ENCODE data around the gene SFMBT2.

SFMBT2 gene

GRCh38 chr10:7340179-7340874, 70.5 kb downstream of the SFMBT2 start:
- Histone ChIP-seq H3K4me3 (ENCODE audit: low read depth, low read length) (no peak overlapping the region), H3K36me3 (ENCODE audit: control insufficient read depth, insufficient read depth, low read length) (no peaks in the 10 kb centered on the region), H3K27ac (ENCODE audit: low read depth, low read length) (no peak overlapping the region), H3K9ac (ENCODE audit: low read depth, low read length) (no peak overlapping the region), H3K9me3 (ENCODE audit: control insufficient read depth, insufficient read depth, low read length) (no peaks in the 10 kb centered on the region; the same call in 1 of the 2 replicates), H3K27me3 (ENCODE audit: control insufficient read depth, insufficient read depth, low read length) (no peaks in the 10 kb centered on the region), H3K4me1 (ENCODE audit: control insufficient read depth, insufficient read depth, low read length) (peaks cover 7% of the 10 kb centered on the region; the same call in 1 of the 2 replicates)

GRCh38 chr10:7339510-7339909, 71.3 kb downstream of the SFMBT2 start:
- H3K27me3 ChIP-seq (ENCODE audit: control insufficient read depth, insufficient read depth, low read length), result no peaks in the 10 kb centered on the region
- no peaks in the 10 kb centered on the region for H3K36me3 ChIP-seq (ENCODE audit: control insufficient read depth, insufficient read depth, low read length)
- H3K4me3 ChIP-seq (ENCODE audit: low read depth, low read length), result no peak overlapping the region
- H3K27ac ChIP-seq (ENCODE audit: low read depth, low read length), result no peak overlapping the region
- no peak overlapping the region for H3K9ac ChIP-seq (ENCODE audit: low read depth, low read length)
- no peaks in the 10 kb centered on the region; the same call in 1 of the 2 replicates for H3K9me3 ChIP-seq (ENCODE audit: control insufficient read depth, insufficient read depth, low read length)
- H3K4me1 ChIP-seq (ENCODE audit: control insufficient read depth, insufficient read depth, low read length), result peaks cover 10% of the 10 kb centered on the region

- Histone ChIP-seq H3K36me3 (ENCODE audit: control insufficient read depth, insufficient read depth, low read length) (no peaks in the 10 kb centered on the region), H3K27me3 (ENCODE audit: control insufficient read depth, insufficient read depth, low read length) (no peaks in the 10 kb centered on the region), H3K9ac (ENCODE audit: low read depth, low read length) (no peak overlapping the region), H3K27ac (ENCODE audit: low read depth, low read length) (no peak overlapping the region), H3K4me3 (ENCODE audit: low read depth, low read length) (no peak overlapping the region), H3K9me3 (ENCODE audit: control insufficient read depth, insufficient read depth, low read length) (no peaks in the 10 kb centered on the region; the same call in 1 of the 2 replicates), H3K4me1 (ENCODE audit: control insufficient read depth, insufficient read depth, low read length) (peaks cover 18% of the 10 kb centered on the region)
Observed at GRCh38 chr10:7338469-7338868, 72.4 kb downstream of the SFMBT2 start.

DNA sequence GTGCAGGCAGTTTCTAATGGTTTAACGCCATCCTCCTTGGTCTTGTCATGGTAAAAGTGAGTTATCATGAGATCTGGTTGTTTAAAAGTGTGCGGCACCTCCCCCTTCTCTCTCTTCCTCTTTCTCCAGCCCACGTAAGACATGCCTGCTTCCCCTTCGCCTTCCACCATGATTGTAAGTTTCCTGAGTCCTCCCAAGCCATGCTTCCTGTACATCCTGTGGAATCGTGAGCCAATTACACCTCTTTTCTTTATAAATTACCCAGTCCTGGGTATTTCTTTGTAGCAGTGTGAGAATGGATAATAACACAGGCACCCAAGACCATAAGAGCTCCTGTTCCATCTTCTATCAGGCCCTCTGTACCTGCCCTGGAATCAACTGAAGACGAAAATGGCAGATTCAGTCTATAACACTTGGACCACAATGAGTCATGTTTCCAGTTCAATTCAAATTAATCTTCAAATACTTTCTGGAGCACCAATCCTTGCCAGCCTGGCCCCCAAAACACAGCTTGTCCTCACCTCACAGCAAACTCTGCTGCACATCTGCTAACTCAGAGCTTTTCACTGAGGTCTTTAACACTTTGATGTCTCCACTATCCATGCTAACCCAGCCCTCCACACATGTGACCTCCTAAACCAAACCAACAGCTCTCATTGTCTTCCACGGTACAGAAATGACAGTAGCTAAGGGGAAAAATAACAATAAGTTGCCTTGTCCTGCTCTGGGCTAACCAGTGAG, 73.2 kb downstream of the SFMBT2 start:
- H3K9me3 ChIP-seq (ENCODE audit: control insufficient read depth, insufficient read depth, low read length), result no peaks in the 10 kb centered on the region
- H3K4me1 ChIP-seq (ENCODE audit: control insufficient read depth, insufficient read depth, low read length), result peaks cover 18% of the 10 kb centered on the region
- no peak overlapping the region for H3K4me3 ChIP-seq (ENCODE audit: low read depth, low read length)
- no peak overlapping the region for H3K9ac ChIP-seq (ENCODE audit: low read depth, low read length)
- no peaks in the 10 kb centered on the region for H3K27me3 ChIP-seq (ENCODE audit: control insufficient read depth, insufficient read depth, low read length)
- no peak overlapping the region for H3K27ac ChIP-seq (ENCODE audit: low read depth, low read length)
- no peaks in the 10 kb centered on the region for H3K36me3 ChIP-seq (ENCODE audit: control insufficient read depth, insufficient read depth, low read length)

DNA sequence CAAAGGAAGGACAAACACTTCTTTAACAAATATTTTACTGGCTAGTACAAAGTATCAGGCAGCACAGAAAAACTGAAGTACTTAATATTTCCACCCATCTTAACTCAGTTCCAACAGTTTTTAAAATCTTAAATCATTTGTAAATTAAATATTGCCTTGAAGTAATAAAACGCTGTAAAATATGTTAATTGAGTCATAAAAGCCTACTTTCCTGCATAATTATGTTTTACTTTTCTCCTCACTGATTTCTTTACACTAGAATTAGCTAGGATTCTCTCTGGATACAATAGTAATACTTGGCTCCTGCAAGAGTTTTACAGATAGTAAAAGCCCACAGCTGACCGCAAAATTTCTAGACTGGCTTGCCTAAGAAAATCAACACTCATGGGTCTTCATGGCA, 74.9 kb downstream of the SFMBT2 start:
- Histone ChIP-seq H3K4me3 (ENCODE audit: low read depth, low read length) (no peak overlapping the region), H3K36me3 (ENCODE audit: control insufficient read depth, insufficient read depth, low read length) (no peaks in the 10 kb centered on the region)

DNA sequence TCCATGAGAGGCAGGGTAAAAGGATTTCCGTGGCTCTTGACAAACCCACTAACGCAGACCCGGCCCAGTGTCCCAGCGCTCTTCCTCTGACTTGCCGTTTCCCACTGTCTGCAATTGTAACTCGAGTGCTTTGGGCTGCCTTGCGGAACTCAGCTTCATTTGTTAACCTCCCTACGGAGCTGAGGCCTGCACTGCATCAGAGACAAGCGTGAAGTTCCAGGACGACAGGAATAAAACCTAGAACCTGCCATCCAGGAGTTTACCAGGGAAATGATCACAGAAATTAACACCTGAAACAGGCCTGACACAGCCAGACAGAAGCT, 76.2 kb downstream of the SFMBT2 start:
- Histone ChIP-seq H3K27me3 (ENCODE audit: control insufficient read depth, insufficient read depth, low read length) (no peaks in the 10 kb centered on the region), H3K27ac (ENCODE audit: low read depth, low read length) (no peak overlapping the region), H3K4me1 (ENCODE audit: control insufficient read depth, insufficient read depth, low read length) (peaks cover 12% of the 10 kb centered on the region), H3K4me3 (ENCODE audit: low read depth, low read length) (no peak overlapping the region), H3K9ac (ENCODE audit: low read depth, low read length) (no peak overlapping the region), H3K9me3 (ENCODE audit: control insufficient read depth, insufficient read depth, low read length) (no peaks in the 10 kb centered on the region), H3K36me3 (ENCODE audit: control insufficient read depth, insufficient read depth, low read length) (no peaks in the 10 kb centered on the region)

More for the DNA sequence above, 74.9 kb downstream of the SFMBT2 start:
- no peaks in the 10 kb centered on the region for H3K27me3 ChIP-seq (ENCODE audit: control insufficient read depth, insufficient read depth, low read length)
- H3K9me3 ChIP-seq (ENCODE audit: control insufficient read depth, insufficient read depth, low read length), result no peaks in the 10 kb centered on the region
- H3K9ac ChIP-seq (ENCODE audit: low read depth, low read length), result no peak overlapping the region
- no peak overlapping the region for H3K27ac ChIP-seq (ENCODE audit: low read depth, low read length)
- peaks cover 14% of the 10 kb centered on the region for H3K4me1 ChIP-seq (ENCODE audit: control insufficient read depth, insufficient read depth, low read length)

GRCh38 chr10:7333961-7334641, 76.7 kb downstream of the SFMBT2 start:
- Histone ChIP-seq H3K27ac (ENCODE audit: low read depth, low read length) (no peak overlapping the region), H3K4me3 (ENCODE audit: low read depth, low read length) (no peak overlapping the region), H3K9me3 (ENCODE audit: control insufficient read depth, insufficient read depth, low read length) (no peaks in the 10 kb centered on the region), H3K27me3 (ENCODE audit: control insufficient read depth, insufficient read depth, low read length) (no peaks in the 10 kb centered on the region), H3K36me3 (ENCODE audit: control insufficient read depth, insufficient read depth, low read length) (no peaks in the 10 kb centered on the region), H3K4me1 (ENCODE audit: control insufficient read depth, insufficient read depth, low read length) (peaks cover 12% of the 10 kb centered on the region), H3K9ac (ENCODE audit: low read depth, low read length) (no peak overlapping the region)

DNA sequence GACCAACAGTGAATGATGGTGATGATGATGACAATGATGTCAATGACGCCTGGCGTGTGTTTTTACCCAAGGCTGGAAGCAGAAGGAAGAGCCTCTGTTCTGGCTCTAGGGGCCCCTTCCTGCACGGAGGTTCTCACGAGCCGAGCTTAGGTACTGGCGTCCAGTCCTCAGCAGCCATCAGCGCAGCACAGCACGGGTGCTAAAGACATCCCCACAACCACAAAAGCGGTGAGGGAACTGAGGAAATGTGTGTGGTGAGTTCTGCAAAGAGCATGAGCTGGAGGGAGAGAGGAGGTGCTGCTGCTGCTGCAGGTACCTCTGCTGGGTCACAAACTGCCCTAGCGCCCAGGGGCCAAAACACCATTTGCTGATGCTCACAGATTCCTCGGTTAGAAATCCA, 81.6 kb downstream of the SFMBT2 start:
- H3K4me3 ChIP-seq (ENCODE audit: low read depth, low read length), result no peak overlapping the region
- H3K9me3 ChIP-seq (ENCODE audit: control insufficient read depth, insufficient read depth, low read length), result peaks cover 15% of the 10 kb centered on the region; the same call in 1 of the 2 replicates
- no peak overlapping the region for H3K9ac ChIP-seq (ENCODE audit: low read depth, low read length)
- no peaks in the 10 kb centered on the region for H3K36me3 ChIP-seq (ENCODE audit: control insufficient read depth, insufficient read depth, low read length)
- H3K27ac ChIP-seq (ENCODE audit: low read depth, low read length), result no peak overlapping the region
- peaks cover 5% of the 10 kb centered on the region; the same call in 1 of the 2 replicates for H3K4me1 ChIP-seq (ENCODE audit: control insufficient read depth, insufficient read depth, low read length)
- no peaks in the 10 kb centered on the region for H3K27me3 ChIP-seq (ENCODE audit: control insufficient read depth, insufficient read depth, low read length)

DNA sequence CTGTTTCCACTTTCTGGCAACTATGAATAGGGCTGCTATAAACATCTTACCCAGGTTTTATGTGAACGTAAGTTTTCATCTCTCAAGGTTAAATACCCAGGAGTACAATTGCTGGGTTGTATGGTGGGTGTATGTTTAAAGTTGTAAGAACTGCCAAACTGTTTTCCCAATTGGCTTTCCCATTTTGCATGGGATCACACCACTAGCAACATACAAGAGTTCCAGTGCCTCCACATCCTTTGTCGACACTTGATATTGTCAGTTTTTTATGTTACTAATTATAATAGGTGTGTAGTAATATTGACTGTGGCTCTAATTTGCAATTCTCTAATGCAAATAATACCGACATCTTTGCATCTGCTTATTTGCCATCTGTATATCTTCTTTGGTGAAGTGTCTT, 82.9 kb downstream of the SFMBT2 start:
- no peak overlapping the region for H3K9ac ChIP-seq (ENCODE audit: low read depth, low read length)
- H3K27ac ChIP-seq (ENCODE audit: low read depth, low read length), result no peak overlapping the region
- no peaks in the 10 kb centered on the region for H3K4me1 ChIP-seq (ENCODE audit: control insufficient read depth, insufficient read depth, low read length)
- no peak overlapping the region for H3K4me3 ChIP-seq (ENCODE audit: low read depth, low read length)
- no peaks in the 10 kb centered on the region for H3K36me3 ChIP-seq (ENCODE audit: control insufficient read depth, insufficient read depth, low read length)
- H3K27me3 ChIP-seq (ENCODE audit: control insufficient read depth, insufficient read depth, low read length), result no peaks in the 10 kb centered on the region
- peaks cover 15% of the 10 kb centered on the region; the same call in 1 of the 2 replicates for H3K9me3 ChIP-seq (ENCODE audit: control insufficient read depth, insufficient read depth, low read length)

DNA sequence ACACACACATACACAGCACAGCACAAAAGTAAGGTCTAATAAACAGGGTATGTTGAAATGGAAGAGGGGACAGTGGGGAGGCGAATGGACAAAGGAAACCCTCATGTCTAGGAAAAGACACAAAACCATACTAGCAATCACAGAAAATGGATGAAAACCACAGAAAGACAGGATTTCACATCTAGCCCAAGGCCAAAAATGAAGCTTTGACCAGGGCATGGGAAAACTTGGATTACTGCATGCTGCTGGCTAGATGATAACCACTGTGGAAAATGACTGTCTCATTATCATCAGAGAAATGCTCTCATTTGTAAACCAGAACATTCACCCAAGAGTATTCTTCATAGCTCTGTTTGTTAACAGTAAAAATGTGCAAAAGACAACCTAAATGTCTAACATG, 88.2 kb downstream of the SFMBT2 start:
- H3K9me3 ChIP-seq (ENCODE audit: control insufficient read depth, insufficient read depth, low read length), result peaks cover 2% of the 10 kb centered on the region; the same call in 1 of the 2 replicates
- H3K4me1 ChIP-seq (ENCODE audit: control insufficient read depth, insufficient read depth, low read length), result no peaks in the 10 kb centered on the region
- H3K36me3 ChIP-seq (ENCODE audit: control insufficient read depth, insufficient read depth, low read length), result no peaks in the 10 kb centered on the region
- H3K4me3 ChIP-seq (ENCODE audit: low read depth, low read length), result no peak overlapping the region
- H3K27ac ChIP-seq (ENCODE audit: low read depth, low read length), result no peak overlapping the region
- H3K27me3 ChIP-seq (ENCODE audit: control insufficient read depth, insufficient read depth, low read length), result no peaks in the 10 kb centered on the region
- no peak overlapping the region for H3K9ac ChIP-seq (ENCODE audit: low read depth, low read length)

DNA sequence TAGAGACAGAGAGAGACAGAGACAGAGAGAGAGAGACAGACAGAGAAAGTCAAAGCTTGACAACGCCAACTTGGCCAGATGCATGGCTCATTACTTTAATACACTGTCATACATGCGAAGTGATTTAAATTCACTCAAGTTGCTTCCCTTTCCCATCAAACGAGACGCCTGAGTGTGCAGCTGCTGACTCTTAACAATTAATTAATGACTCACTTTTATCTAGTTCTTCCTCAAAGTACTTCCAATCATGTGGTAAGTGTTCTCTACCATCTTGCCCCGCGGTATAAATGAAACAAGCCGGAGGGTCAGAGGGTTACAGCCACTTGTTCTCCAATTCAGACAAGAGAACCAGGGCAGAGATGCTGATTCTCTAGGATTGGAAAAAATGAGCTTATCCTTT, 90.8 kb downstream of the SFMBT2 start:
- no peak overlapping the region for H3K4me3 ChIP-seq (ENCODE audit: low read depth, low read length)
- H3K9me3 ChIP-seq (ENCODE audit: control insufficient read depth, insufficient read depth, low read length), result no peaks in the 10 kb centered on the region
- H3K36me3 ChIP-seq (ENCODE audit: control insufficient read depth, insufficient read depth, low read length), result no peaks in the 10 kb centered on the region
- no peaks in the 10 kb centered on the region for H3K4me1 ChIP-seq (ENCODE audit: control insufficient read depth, insufficient read depth, low read length)
- H3K27ac ChIP-seq (ENCODE audit: low read depth, low read length), result no peak overlapping the region
- no peaks in the 10 kb centered on the region for H3K27me3 ChIP-seq (ENCODE audit: control insufficient read depth, insufficient read depth, low read length)
- no peak overlapping the region for H3K9ac ChIP-seq (ENCODE audit: low read depth, low read length)
